ENCODE data around the gene REEP3. TPM values are rescaled to one million over a fixed set of nuclear protein-coding genes. Genes with fewer than 3 reads are reported as not detected.
A peak's percentile ranks its signal among the peaks of the same experiment; 100 is the strongest.

REEP3 gene
- polyA plus RNA-seq, 4 donors: 9.8 to 46.3 (median 21.4) TPM

GRCh38 chr10:63528084-63528744, 7.0 kb downstream of the REEP3 start:
- peaks cover 0 to 8% (median 2%) of the 10 kb centered on the region in 3 donors for H3K36me3 ChIP-seq (ENCODE audit: control insufficient read depth in 3 of 3, insufficient read depth in 2 of 3, low read depth in 1 of 3, low read length in 3 of 3)
- peaks cover 2 to 9% (median 3%) of the 10 kb centered on the region in 3 donors for H3K4me1 ChIP-seq (ENCODE audit: control insufficient read depth in 3 of 3, insufficient read depth in 2 of 3, low read depth in 1 of 3, low read length in 2 of 3)
- no peaks in the 10 kb centered on the region for H3K27me3 ChIP-seq (ENCODE audit: control insufficient read depth in 3 of 3, insufficient read depth in 3 of 3, low read length in 3 of 3)
- no peak overlapping the region for H3K27ac ChIP-seq (ENCODE audit: low read depth in 1 of 3, low read length in 2 of 3)
- FAIRE-seq (no peak), DNase-seq (no peak)
- no peaks in the 10 kb centered on the region for H3K9me3 ChIP-seq (ENCODE audit: control insufficient read depth in 2 of 2, insufficient read depth in 1 of 2, low read depth in 1 of 2, low read length in 1 of 2)
- no peak overlapping the region for H3K4me3 ChIP-seq (ENCODE audit: low read depth in 1 of 3, low read length in 3 of 3)
- 87 to 97% (median 95%) methylated on average over 5 of the region's 5 CpGs for WGBS, 3 donors

- FAIRE-seq (no peak), DNase-seq (no peak)
- no peaks in the 10 kb centered on the region for H3K27me3 ChIP-seq (ENCODE audit: control insufficient read depth in 3 of 3, insufficient read depth in 3 of 3, low read length in 3 of 3)
- no peak overlapping the region for H3K27ac ChIP-seq (ENCODE audit: low read depth in 1 of 3, low read length in 2 of 3)
- H3K9me3 ChIP-seq (ENCODE audit: control insufficient read depth in 2 of 2, insufficient read depth in 1 of 2, low read depth in 1 of 2, low read length in 1 of 2): no peaks in the 10 kb centered on the region
- no peak overlapping the region for H3K4me3 ChIP-seq (ENCODE audit: low read depth in 1 of 3, low read length in 3 of 3)
- H3K36me3 ChIP-seq (ENCODE audit: control insufficient read depth in 3 of 3, insufficient read depth in 2 of 3, low read depth in 1 of 3, low read length in 3 of 3): peaks cover 0 to 8% (median 2%) of the 10 kb centered on the region in 3 donors
- H3K4me1 ChIP-seq (ENCODE audit: control insufficient read depth in 3 of 3, insufficient read depth in 2 of 3, low read depth in 1 of 3, low read length in 2 of 3): peaks cover 0 to 2% (median 0%) of the 10 kb centered on the region in 3 donors
Measured at GRCh38 chr10:63530409-63530808, 9.2 kb downstream of the REEP3 start.

GRCh38 chr10:63534723-63535122, 13.5 kb downstream of the REEP3 start:
- DNase-seq (no peak), FAIRE-seq (no peak)
- Histone ChIP-seq H3K36me3 (ENCODE audit: control insufficient read depth in 3 of 3, insufficient read depth in 2 of 3, low read depth in 1 of 3, low read length in 3 of 3) (peaks cover 0 to 2% (median 0%) of the 10 kb centered on the region in 3 donors), H3K4me3 (ENCODE audit: low read depth in 1 of 3, low read length in 3 of 3) (no peak overlapping the region), H3K27me3 (ENCODE audit: control insufficient read depth in 3 of 3, insufficient read depth in 3 of 3, low read length in 3 of 3) (no peaks in the 10 kb centered on the region), H3K4me1 (ENCODE audit: control insufficient read depth in 3 of 3, insufficient read depth in 2 of 3, low read depth in 1 of 3, low read length in 2 of 3) (no peaks in the 10 kb centered on the region), H3K9me3 (ENCODE audit: control insufficient read depth in 2 of 2, insufficient read depth in 1 of 2, low read depth in 1 of 2, low read length in 1 of 2) (no peaks in the 10 kb centered on the region), H3K27ac (ENCODE audit: low read depth in 1 of 3, low read length in 2 of 3) (no peak overlapping the region)

GRCh38 chr10:63536698-63537097, 15.5 kb downstream of the REEP3 start:
- H3K27ac ChIP-seq (ENCODE audit: low read depth in 1 of 3, low read length in 2 of 3): no peak overlapping the region
- no peak for DNase-seq
- H3K4me1 ChIP-seq (ENCODE audit: control insufficient read depth in 3 of 3, insufficient read depth in 2 of 3, low read depth in 1 of 3, low read length in 2 of 3): no peaks in the 10 kb centered on the region
- no peaks in the 10 kb centered on the region for H3K9me3 ChIP-seq (ENCODE audit: control insufficient read depth in 2 of 2, insufficient read depth in 1 of 2, low read depth in 1 of 2, low read length in 1 of 2)
- H3K4me3 ChIP-seq (ENCODE audit: low read depth in 1 of 3, low read length in 3 of 3): no peak overlapping the region
- H3K36me3 ChIP-seq (ENCODE audit: control insufficient read depth in 3 of 3, insufficient read depth in 2 of 3, low read depth in 1 of 3, low read length in 3 of 3): peaks cover 0 to 2% (median 0%) of the 10 kb centered on the region in 3 donors
- FAIRE-seq: no peak
- H3K27me3 ChIP-seq (ENCODE audit: control insufficient read depth in 3 of 3, insufficient read depth in 3 of 3, low read length in 3 of 3): no peaks in the 10 kb centered on the region

GRCh38 chr10:63537536-63537935, 16.3 kb downstream of the REEP3 start:
- Histone ChIP-seq H3K4me3 (ENCODE audit: low read depth in 1 of 3, low read length in 3 of 3) (no peak overlapping the region), H3K4me1 (ENCODE audit: control insufficient read depth in 3 of 3, insufficient read depth in 2 of 3, low read depth in 1 of 3, low read length in 2 of 3) (no peaks in the 10 kb centered on the region), H3K27me3 (ENCODE audit: control insufficient read depth in 3 of 3, insufficient read depth in 3 of 3, low read length in 3 of 3) (no peaks in the 10 kb centered on the region), H3K27ac (ENCODE audit: low read depth in 1 of 3, low read length in 2 of 3) (no peak overlapping the region), H3K36me3 (ENCODE audit: control insufficient read depth in 3 of 3, insufficient read depth in 2 of 3, low read depth in 1 of 3, low read length in 3 of 3) (peaks cover 0 to 2% (median 0%) of the 10 kb centered on the region in 3 donors), H3K9me3 (ENCODE audit: control insufficient read depth in 2 of 2, insufficient read depth in 1 of 2, low read depth in 1 of 2, low read length in 1 of 2) (no peaks in the 10 kb centered on the region)
- WGBS, 3 donors: 69 to 85% (median 84%) methylated on average over 3 of the region's 3 CpGs
- FAIRE-seq (no peak), DNase-seq (no peak)

- Histone ChIP-seq H3K27me3 (ENCODE audit: control insufficient read depth in 3 of 3, insufficient read depth in 3 of 3, low read length in 3 of 3) (no peaks in the 10 kb centered on the region), H3K27ac (ENCODE audit: low read depth in 1 of 3, low read length in 2 of 3) (no peak overlapping the region), H3K36me3 (ENCODE audit: control insufficient read depth in 3 of 3, insufficient read depth in 2 of 3, low read depth in 1 of 3, low read length in 3 of 3) (peaks cover 0 to 2% (median 0%) of the 10 kb centered on the region in 3 donors), H3K9me3 (ENCODE audit: control insufficient read depth in 2 of 2, insufficient read depth in 1 of 2, low read depth in 1 of 2, low read length in 1 of 2) (no peaks in the 10 kb centered on the region), H3K4me1 (ENCODE audit: control insufficient read depth in 3 of 3, insufficient read depth in 2 of 3, low read depth in 1 of 3, low read length in 2 of 3) (peaks cover 0 to 6% (median 0%) of the 10 kb centered on the region in 3 donors), H3K4me3 (ENCODE audit: low read depth in 1 of 3, low read length in 3 of 3) (no peak overlapping the region)
- FAIRE-seq: no peak
- no peak for DNase-seq
- WGBS, 3 donors: 96 to 100% (median 97%) methylated on average over 2 of the region's 2 CpGs
Measured at GRCh38 chr10:63539377-63539776, 18.2 kb downstream of the REEP3 start.

GRCh38 chr10:63539994-63540393, 18.8 kb downstream of the REEP3 start:
- DNase-seq (no peak), FAIRE-seq (no peak)
- Histone ChIP-seq H3K9me3 (ENCODE audit: control insufficient read depth in 2 of 2, insufficient read depth in 1 of 2, low read depth in 1 of 2, low read length in 1 of 2) (no peaks in the 10 kb centered on the region), H3K36me3 (ENCODE audit: control insufficient read depth in 3 of 3, insufficient read depth in 2 of 3, low read depth in 1 of 3, low read length in 3 of 3) (peaks cover 0 to 2% (median 0%) of the 10 kb centered on the region in 3 donors), H3K27me3 (ENCODE audit: control insufficient read depth in 3 of 3, insufficient read depth in 3 of 3, low read length in 3 of 3) (no peaks in the 10 kb centered on the region), H3K4me1 (ENCODE audit: control insufficient read depth in 3 of 3, insufficient read depth in 2 of 3, low read depth in 1 of 3, low read length in 2 of 3) (peaks cover 0 to 7% (median 0%) of the 10 kb centered on the region in 3 donors), H3K27ac (ENCODE audit: low read depth in 1 of 3, low read length in 2 of 3) (no peak overlapping the region), H3K4me3 (ENCODE audit: low read depth in 1 of 3, low read length in 3 of 3) (no peak overlapping the region)
- WGBS, 3 donors: 68 to 89% (median 79%) methylated on average over 1 of the region's 1 CpG

GRCh38 chr10:63542835-63543575, 21.8 kb downstream of the REEP3 start:
- Histone ChIP-seq H3K9me3 (ENCODE audit: control insufficient read depth in 2 of 2, insufficient read depth in 1 of 2, low read depth in 1 of 2, low read length in 1 of 2) (no peaks in the 10 kb centered on the region), H3K4me1 (ENCODE audit: control insufficient read depth in 3 of 3, insufficient read depth in 2 of 3, low read depth in 1 of 3, low read length in 2 of 3) (peaks cover 0 to 7% (median 0%) of the 10 kb centered on the region in 3 donors), H3K27ac (ENCODE audit: low read depth in 1 of 3, low read length in 2 of 3) (no peak overlapping the region), H3K27me3 (ENCODE audit: control insufficient read depth in 3 of 3, insufficient read depth in 3 of 3, low read length in 3 of 3) (no peaks in the 10 kb centered on the region), H3K4me3 (ENCODE audit: low read depth in 1 of 3, low read length in 3 of 3) (no peak overlapping the region), H3K36me3 (ENCODE audit: control insufficient read depth in 3 of 3, insufficient read depth in 2 of 3, low read depth in 1 of 3, low read length in 3 of 3) (no peaks in the 10 kb centered on the region)
- FAIRE-seq: no peak
- DNase-seq: peak; percentile 56 to 68
- WGBS, 3 donors: 43 to 68% (median 54%) methylated on average over 5 of the region's 5 CpGs

Data from small intestine (tissue), 7 donors.